ENCODE results near the gene MTARC1.

MTARC1 gene

GRCh38 chr1:220834155-220834870 lies 47.6 kb downstream of the MTARC1 start:
- DNase-seq = no peak

All from hematopoietic multipotent progenitor cell treated with erythropoietin and hydrocortisone succinate and interleukin-3 and kit ligand, for 8 days (in vitro differentiated cells).